Endometrium (tissue), 2 donors: ENCODE data around the gene KRTAP5-11.
"Not testable (repeated sequence)": the region's sequence is repeated elsewhere in the genome, so short reads cannot be mapped to it uniquely, and the experiment has no call there.

ENCODE experiments used
- FAIRE-seq: peaks from 2 replicates; lab custom pipeline; 2012; peaks lifted over from hg19 to GRCh38; lab: Jason Lieb, UNC
- donor health status: control.
- donor health status: control.

The KRTAP5-11 gene

DNA sequence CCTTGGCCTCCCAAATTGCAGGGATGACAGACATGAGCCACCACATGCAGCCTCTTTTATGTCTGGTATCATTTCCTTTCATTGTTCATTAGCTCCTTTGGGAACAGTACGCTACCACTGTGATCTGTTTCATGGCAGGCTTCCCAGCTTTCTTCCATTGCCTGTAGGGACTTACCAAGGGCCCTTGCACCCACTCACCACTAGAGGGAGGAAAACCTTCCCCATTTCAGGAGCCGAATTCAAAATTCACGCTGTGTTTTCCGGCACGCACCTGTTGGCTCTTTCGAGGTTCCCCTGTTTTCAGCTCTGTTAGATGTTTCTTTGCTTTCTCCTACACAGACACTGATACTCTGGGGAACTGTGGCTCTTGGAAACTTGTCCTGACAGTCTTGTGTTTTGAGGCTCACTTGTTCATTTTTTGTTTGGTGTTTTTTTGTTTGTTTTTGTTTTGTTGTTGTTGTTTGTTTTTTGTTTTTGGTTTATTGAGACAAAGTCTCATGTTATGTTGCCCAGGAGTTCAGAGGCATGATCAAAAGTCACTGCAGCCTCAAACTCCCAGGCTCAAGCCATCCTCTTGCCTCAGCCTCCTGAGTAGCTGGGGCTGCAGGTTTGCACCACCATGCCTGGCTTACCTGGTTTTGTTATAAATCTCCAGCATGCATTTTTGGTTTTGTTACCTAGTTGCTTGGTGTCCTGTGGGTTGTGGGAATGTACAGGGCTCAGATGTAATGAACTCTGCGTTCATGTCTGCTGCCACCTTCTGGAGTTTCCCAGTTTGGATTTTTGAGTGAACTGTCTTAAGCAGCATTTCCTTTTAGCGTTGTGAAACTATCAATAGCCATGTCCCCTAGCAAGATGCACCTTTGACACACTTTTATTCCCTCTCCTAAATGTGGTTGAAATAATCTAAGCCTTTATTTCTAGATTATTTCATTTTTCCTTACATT, 2.3 kb downstream of the KRTAP5-11 start:
- no peak for FAIRE-seq

DNA sequence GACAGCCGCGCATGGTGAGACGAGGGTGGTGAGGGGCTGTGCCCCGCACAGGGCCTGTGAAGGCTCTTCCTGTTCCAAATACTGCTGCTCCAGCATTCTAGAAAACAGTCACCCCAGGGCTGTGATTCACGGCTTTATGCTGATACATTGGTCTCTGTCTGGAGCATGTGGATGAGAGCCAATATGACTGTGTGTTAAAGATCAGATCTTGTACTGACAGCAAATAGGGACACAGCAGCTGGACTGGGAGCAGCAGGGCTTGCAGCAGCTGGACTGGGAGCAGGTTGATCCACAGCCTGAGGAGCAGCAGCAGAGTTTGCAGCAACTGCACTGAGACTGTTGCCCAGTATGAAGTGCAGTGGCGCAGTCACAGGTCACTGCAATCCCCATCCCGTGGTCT, 3.2 kb downstream of the KRTAP5-11 start:
- not testable (repeated sequence) for FAIRE-seq

DNA sequence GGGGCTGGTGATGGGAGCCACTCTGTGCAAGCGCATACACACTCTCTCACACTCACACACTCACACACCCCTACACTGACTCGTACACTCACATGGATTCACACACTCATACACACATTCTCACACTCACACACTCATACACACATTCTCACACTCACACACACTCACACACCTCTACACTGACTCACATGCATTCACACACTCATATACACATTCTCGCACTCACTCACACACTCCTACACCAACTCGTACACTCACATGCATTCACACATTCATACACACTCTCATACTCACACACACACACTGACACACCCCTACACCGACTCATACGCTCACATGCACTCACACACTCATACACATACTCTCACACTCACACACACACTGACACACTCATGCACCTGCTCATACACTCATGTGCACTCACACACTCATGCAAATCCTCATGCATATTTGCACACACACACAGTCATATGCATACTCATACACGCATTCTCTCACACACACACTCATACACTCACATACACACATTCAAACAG, 5.1 kb downstream of the KRTAP5-11 start:
- no peak for FAIRE-seq

DNA sequence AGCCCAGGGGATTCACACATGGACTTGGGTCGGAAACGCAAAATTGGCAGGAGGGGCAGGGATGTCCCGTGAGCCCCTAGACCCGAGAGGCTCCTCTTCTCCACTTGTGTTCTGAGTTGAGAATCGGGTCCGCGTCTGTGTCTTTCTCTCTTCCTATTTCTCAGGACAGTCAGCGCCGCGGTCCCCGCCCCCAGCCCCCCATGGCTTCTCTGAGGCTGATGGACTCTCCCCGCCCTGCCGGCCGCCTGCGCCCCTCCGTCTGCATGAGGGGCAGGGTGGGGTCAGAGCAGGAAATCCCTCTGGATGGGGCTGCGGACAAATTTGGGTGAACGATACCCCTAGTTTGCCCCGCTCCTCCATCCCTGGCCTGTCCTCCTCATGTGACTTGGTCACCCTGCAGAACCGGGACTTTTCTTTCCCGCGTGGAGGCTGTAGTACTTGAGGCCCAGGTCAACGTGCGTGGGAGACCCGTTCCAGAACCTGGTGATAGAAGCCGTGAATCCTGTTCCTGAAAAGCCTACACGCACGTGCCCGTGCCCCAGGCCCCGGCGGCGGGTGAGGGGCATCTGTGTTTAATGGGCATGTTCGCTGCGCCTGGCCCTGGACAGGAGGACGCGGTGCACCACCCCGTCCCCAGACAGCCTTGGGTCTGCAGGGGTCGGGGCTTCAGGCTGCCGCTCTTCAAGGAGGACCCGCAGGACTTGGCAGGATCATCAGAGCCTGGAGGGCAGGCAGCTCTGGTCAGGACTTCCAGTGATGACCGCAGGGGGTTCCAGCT, 5.8 kb downstream of the KRTAP5-11 start:
- not testable (repeated sequence) for FAIRE-seq

DNA sequence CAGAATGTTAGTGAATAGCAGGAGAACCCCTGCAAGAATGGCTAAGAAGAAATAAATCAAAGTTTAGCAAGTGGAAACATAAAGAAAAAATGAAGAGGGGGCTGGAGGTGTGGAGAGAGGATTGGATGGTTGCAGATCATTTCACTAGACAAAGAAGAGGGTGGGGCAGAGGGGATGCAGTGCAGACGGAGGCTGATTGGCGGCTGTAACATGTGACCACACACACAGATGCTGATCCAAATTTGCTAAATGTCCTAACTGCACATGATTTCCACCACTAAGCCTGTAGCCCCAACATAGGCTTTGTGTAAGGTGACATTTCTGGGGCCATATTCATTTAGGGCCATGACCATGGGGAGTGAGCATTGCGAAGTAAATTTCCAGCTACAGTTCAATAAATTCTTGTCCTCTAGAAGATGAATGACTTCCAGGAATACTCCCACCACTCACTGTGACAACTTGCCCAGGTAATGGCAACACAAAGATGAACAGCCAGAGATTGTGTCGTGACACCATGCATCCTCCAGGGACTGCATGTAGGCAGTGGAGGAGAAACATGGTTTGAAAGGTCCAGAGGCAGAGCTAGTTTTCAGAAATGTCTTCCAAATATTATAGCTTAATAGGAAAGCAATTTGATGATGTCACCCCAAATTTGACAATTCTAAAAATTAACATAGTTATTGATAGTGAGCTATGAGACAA, 6.8 kb downstream of the KRTAP5-11 start:
- FAIRE-seq = no peak

DNA sequence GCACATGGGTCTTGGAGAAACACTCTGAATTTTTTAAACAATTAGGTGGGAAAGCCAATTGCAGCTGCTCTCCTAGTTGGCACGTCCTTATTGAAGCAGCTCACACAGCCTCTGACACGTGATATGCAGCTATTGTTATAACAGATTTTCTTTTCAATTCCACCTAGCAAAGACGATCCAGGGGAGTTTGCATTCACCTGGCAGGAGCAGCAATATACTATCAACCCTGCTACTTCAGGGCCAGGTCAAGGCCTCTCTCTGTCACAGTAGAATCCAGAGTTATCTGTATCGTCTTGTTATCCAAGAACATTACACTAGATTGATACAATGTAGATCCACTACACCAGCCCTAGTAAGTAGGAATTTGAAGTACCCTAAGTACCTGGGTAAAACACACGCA, 8.3 kb downstream of the KRTAP5-11 start:
- FAIRE-seq = no peak

DNA sequence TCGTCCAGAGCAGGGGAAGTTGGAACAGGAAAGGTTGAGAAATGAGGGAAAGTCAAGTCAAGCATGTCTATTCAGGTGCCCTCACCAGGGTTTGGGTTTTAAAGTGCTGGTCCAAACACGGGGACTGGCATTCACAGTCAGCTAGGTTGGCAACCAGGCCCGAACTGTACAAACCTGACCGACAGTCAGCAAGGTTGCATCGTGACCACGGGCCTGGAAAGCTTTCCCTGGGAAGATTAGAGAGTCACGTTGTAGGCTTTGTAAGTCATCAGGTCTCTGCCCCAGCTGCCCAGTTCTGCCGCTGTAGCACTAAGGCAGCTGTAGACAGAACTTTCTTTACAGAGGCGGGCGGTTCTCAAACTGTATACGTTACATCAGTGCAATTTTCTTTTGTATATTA, 9.9 kb downstream of the KRTAP5-11 start:
- no peak for FAIRE-seq

DNA sequence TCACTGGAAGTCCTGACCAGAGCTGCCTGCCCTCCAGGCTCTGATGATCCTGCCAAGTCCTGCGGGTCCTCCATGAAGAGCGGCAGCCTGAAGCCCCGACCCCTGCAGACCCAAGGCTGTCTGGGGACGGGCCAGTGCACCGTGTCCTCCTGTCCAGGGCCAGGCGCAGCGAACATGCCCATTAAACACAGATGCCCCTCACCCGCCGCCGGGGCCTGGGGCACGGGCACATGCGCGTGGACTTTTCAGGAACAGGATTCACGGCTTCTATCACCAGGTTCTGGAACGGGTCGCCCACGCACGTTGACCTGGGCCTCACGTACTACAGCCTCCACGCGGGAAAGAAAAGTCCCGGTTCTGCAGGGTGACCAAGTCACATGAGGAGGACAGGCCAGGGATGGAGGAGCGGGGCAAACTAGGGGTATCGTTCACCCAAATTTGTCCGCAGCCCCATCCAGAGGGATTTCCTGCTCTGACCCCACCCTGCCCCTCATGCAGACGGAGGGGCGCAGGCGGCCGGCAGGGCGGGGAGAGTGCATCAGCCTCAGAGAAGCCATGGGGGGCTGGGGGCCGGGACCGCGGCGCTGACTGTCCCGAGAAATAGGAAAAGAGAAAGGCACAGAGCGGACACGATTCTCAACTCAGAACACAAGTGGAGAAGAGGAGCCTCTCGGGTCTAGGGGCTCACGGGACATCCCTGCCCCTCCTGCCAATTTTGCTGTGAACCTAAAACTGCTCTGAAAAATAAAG, 11.4 kb downstream of the KRTAP5-11 start:
- FAIRE-seq = not testable (repeated sequence)

DNA sequence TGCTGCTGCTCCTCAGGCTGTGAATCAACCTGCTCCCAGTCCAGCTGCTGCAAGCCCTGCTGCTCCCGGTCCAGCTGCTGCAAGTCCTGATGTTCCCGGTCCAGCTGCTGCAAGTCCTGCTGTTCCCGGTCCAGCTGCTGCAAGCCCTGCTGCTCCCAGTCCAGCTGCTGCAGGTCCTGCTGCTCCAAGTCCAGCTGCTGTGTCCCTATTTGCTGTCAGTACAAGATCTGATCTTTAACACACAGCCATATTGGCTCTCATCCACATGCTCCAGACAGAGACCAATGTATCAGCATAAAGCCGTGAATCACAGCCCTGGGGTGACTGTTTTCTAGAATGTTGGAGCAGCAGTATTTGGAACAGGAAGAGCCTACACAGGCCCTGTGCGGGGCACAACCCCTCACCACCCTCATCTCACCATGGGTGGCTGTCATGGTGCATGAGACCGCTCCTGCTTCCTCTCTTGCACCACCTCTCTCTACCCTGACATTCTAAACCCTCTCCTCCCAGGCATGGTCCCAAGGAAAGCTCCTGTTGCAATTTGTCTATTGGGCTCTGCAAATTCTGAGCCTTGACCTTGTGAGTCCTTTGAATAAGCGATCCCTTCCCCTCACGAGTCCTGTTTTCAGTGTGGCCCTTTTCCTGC, 13.8 kb downstream of the KRTAP5-11 start:
- FAIRE-seq = no peak

DNA sequence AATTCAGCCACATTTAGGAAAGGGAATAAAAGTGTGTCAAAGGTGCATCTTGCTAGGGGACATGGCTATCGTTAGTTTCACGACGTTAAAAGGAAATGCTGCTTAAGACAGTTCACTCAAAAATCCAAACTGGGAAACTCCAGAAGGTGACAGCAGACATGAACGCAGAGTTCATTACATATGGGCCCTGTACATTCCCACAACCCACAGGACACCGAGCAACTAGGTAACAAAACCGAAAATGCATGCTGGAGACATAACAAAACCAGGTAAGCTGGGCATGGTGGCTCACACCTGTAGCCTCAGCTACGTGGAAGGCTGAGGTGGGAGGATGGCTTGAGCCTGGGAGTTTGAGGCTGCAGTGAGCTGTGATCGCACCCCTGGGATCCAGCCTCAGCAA, 15.0 kb downstream of the KRTAP5-11 start:
- not testable (repeated sequence) for FAIRE-seq

DNA sequence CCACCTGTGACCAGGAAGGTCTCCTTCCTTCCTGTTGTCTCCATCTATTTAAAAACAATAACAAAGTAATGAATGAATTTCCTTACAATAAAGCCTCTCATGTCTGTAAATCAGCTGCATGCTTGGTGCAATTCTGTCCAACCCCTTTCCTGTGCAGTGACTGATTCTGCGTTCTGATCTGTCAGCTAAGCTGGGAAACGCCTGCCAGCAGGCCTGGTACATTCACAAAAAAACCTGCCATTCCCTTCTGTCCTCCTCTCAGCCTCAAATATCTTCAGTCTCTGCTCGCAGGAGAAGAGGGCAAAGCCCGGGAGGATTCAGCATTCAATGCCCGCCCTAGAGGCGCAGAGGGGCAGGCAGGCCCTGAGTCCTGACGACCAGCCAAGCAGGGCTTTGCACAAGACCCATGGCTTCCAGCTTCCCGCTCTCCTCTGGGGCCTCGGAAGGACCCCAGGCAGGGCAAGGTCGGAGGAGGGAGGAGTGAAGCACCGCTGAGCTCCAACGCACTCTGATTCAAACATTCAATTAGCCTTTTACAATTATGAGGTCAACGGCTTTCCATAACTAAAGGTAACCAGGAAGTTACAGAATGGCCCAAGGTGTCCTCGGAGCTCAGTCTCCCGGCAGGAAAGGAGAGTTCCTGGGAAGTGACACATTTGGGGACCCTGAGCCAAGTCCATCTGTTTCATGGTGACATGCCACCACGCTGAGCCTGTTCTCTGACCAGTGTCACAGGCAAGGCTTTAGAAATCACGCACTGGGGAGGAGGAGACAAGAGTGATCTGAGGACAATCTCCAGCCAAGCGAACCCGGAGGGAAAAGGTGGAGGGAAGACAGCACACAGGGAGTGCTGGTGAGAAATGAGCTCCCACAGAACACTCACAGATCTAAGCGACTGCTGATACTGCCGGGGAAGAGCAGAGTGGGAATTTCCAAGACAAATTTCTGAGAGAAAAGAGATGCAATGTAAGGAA, 15.8 kb downstream of the KRTAP5-11 start:
- FAIRE-seq = not testable (repeated sequence)

DNA sequence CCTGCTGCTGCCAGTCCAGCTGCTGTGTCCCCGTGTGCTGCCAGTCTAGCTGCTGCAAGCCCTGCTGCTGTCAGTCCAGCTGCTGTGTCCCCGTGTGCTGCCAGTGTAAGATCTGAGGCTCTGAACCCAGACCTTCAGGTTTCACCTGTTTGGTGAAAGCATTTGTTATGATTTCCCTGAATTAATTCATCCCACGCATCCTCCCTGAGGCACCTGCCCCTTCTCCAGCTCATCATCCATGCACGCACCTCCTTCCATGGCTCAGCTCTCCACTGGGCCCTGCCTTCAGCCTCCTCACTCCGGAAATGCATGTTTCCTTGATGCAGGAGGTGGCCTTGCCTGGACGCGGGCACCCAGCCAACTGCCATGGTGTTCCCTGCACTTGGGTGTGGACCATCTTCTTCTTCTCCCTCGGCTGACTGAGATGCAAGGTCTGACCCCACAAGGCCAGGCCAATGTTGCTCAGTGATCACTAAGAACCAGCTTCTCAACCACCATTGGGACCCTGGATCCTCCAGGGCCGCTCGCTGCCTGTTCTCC, 16.5 kb downstream of the KRTAP5-11 start:
- FAIRE-seq = no peak

DNA sequence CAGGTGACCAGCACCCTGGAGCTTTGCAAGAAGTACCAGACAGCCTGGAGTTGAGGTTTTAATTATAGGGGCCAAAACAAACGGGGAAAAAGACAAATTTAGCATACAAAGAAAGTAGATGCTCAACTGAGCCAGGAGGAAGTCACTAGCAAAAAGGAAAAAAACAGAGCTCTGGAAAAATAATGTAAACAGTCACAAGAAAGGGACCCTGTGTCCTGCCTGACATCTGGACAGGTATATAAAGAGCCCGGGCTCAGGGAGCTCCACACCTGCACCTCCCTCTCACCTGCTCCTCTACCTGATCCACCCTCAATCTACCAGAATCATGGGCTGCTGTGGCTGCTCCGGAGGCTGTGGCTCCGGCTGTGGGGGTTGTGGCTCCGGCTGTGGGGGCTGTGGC, 17.4 kb downstream of the KRTAP5-11 start, which contains the start of gene KRTAP5-10:
Gene KRTAP5-10, plus strand, starts transcription at position 301 of the 400 bp plus-strand sequence. Its CDS starts 25 bp downstream, at position 326.
- FAIRE-seq = no peak

DNA sequence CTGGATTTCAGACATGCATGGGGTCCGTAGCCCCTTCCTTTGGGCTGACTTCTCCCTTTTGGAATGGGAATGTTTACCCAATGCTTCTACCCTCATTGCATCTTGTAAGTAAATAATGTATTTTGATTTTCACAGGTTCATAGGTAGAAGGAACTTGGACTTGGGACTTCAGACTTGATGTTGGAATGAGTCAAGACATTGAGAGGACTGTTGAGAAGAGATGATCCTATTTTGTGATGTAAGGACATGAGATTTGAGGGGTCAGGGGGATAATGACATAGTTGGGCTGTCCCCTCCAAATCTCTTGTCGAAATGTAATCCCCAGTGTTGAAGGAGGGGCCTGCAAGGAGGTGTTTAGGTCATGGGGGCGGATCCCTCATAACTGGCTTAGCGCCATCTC, 18.2 kb downstream of the KRTAP5-11 start:
- no peak for FAIRE-seq

DNA sequence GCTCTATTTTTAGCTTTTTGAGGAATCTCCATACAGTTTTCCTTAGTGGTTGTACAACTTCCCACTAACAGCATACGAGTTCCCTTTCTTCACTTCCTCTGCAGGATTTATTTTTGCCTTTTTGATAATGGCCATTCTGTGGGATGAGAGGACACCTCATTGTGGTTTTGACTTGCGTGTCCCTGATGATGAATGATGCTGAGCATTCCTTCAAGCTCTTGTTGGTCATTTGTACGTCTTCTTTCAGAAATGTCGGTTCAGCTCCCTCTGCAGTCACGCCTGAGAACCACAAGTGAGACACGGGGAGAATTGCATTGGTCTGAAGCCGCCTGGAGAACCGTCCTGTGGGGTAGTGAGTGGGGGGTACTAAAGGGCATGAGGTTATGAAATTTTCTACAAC, 19.3 kb downstream of the KRTAP5-11 start:
- FAIRE-seq = no peak

DNA sequence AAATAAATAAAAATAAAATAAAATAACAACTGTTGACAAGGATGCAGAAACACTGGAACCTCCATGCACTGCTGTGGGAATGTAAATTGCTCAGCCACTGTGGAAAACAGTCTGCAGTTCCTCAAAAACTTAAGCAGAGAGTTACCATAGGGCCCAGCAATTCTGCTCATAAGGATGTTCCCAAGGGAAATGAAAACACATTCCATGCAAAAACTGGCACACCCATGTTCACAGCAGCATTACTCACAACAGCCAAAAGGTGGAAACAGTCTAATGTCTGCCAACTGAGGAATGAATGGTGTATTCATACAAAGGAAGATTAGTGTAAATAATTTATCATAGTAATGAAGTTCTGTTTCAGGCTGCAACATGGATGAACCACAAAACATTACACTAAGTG, 20.6 kb downstream of the KRTAP5-11 start:
- FAIRE-seq = no peak

DNA sequence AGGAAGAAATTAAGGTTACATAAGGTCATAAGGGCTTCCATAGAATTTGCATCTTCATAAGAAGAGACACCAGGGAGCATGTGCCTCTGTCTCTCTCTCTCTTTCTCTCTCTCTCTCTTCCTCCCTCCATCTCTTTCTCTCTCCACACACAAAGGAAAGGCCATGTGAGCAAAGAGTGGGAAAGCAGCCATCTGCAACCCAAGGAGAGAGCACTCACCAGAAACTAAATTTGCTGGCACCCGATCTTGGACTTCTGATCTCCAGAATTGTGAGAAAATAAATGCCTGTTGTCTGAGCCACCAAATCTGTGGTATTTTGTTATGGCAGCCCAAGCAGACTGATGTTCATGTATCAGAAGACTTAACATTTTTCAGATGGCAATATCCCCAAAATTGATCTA, 23.7 kb downstream of the KRTAP5-11 start:
- FAIRE-seq = no peak

DNA sequence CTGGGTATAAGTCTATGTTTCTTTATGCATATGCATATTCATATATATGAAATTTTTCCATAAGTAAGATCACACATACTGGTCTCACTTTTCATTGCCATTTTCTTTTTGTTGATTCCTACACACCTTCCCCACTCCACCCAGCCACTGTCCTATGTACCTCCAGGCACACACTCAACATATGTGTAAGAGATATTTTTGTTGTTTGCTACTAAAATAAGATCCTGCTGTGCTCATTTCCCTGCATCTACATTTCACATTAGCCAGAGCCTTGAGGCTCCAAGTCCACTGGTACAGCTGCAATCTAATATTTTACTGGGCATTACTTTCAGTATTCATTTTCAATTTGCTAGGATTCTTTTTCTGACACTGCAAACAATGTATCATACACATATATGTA, 25.4 kb downstream of the KRTAP5-11 start:
- FAIRE-seq = no peak

DNA sequence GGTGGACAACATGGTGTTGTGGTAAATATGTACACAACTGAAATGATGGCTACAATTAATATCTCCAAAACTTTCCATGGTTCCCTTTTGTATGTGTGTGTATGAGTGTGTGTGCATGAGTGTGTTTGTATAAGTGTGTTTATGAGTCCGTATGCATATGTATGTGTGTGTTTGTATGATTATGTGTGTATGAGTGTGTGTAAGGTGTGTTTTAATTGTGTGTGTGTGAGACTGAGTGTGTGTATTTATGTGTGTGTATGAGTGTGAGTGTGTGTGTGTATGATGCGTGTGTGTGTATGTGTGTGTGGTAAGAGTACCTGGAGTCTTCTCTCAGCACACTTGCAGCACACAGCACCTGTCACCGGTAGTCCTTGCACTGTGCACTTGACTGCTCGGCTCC, 26.7 kb downstream of the KRTAP5-11 start:
- no peak for FAIRE-seq
